ENCODE results near the gene CAPZA2.

CAPZA2 gene

GRCh38 chr7:116837586-116837985 lies 24.8 kb upstream of the CAPZA2 start:
- TF ChIP-seq CTCF (IDR thresholded peaks at IDR 0.05; ENCODE audit: borderline replicate concordance, insufficient read depth, low read depth, low read length), result no peak
- no peak overlapping the region for H3K4me3 ChIP-seq (ENCODE audit: low read depth, low read length)

GRCh38 chr7:116840256-116840655 lies 22.1 kb upstream of the CAPZA2 start:
- no peak overlapping the region for H3K4me3 ChIP-seq (ENCODE audit: low read depth, low read length)
- TF ChIP-seq CTCF (IDR thresholded peaks at IDR 0.05; ENCODE audit: borderline replicate concordance, insufficient read depth, low read depth, low read length), result no peak

- TF ChIP-seq CTCF (IDR thresholded peaks at IDR 0.05; ENCODE audit: borderline replicate concordance, insufficient read depth, low read depth, low read length), result no peak
Measured at GRCh38 chr7:116842371-116842770, 20.0 kb upstream of the CAPZA2 start.

GRCh38 chr7:116843378-116843777 lies 19.0 kb upstream of the CAPZA2 start:
- H3K4me3 ChIP-seq (ENCODE audit: low read depth, low read length), result no peak overlapping the region
- no peak for TF ChIP-seq CTCF (IDR thresholded peaks at IDR 0.05; ENCODE audit: borderline replicate concordance, insufficient read depth, low read depth, low read length)

More at GRCh38 chr7:116842371-116842770, 20.0 kb upstream of the CAPZA2 start:
- H3K4me3 ChIP-seq (ENCODE audit: low read depth, low read length), result no peak overlapping the region

GRCh38 chr7:116851175-116851574 lies 11.2 kb upstream of the CAPZA2 start:
- no peak overlapping the region for H3K4me3 ChIP-seq (ENCODE audit: low read depth, low read length)
- no peak for TF ChIP-seq CTCF (IDR thresholded peaks at IDR 0.05; ENCODE audit: borderline replicate concordance, insufficient read depth, low read depth, low read length)

GRCh38 chr7:116851671-116852070 lies 10.7 kb upstream of the CAPZA2 start:
- H3K4me3 ChIP-seq (ENCODE audit: low read depth, low read length), result no peak overlapping the region
- TF ChIP-seq CTCF (IDR thresholded peaks at IDR 0.05; ENCODE audit: borderline replicate concordance, insufficient read depth, low read depth, low read length), result no peak

- no peak overlapping the region for H3K4me3 ChIP-seq (ENCODE audit: low read depth, low read length)
- no peak for TF ChIP-seq CTCF (IDR thresholded peaks at IDR 0.05; ENCODE audit: borderline replicate concordance, insufficient read depth, low read depth, low read length)
Measured at GRCh38 chr7:116854132-116854531, 8.3 kb upstream of the CAPZA2 start.

All from GM12875 (cell line).